Limb (tissue), 2 donors: ENCODE data around the gene TINCR.
"Not testable (repeated sequence)": the region's sequence is repeated elsewhere in the genome, so short reads cannot be mapped to it uniquely, and the experiment has no call there.

Source experiments
- DNase-seq, 2 donors: peaks; one replicate each; pipeline ENCODE4 v3.0.0-alpha.2; 2016; ENCODE audit errors: extremely low spot score in 2 of 2

The TINCR gene

GRCh38 chr19:5559804-5560133 is 8.0 kb downstream of the TINCR start:
- DNase-seq, result no peak

- no peak for DNase-seq
Measured at GRCh38 chr19:5558101-5558621, 9.6 kb downstream of the TINCR start.

GRCh38 chr19:5557691-5558090 is 10.1 kb downstream of the TINCR start:
- no peak for DNase-seq

- no peak for DNase-seq
Measured at GRCh38 chr19:5554828-5555227, 12.9 kb downstream of the TINCR start.

GRCh38 chr19:5553892-5554291 is 13.9 kb downstream of the TINCR start:
- DNase-seq, result no peak

- DNase-seq, result no peak
Measured at GRCh38 chr19:5547881-5548280, 19.9 kb downstream of the TINCR start.

GRCh38 chr19:5545984-5546383 is 21.8 kb downstream of the TINCR start:
- no peak for DNase-seq

GRCh38 chr19:5545051-5545450 is 22.7 kb downstream of the TINCR start:
- no peak for DNase-seq

- DNase-seq, result no peak
Measured at GRCh38 chr19:5542665-5543064, 25.1 kb downstream of the TINCR start.

- no peak for DNase-seq
Measured at GRCh38 chr19:5541456-5541855, 26.3 kb downstream of the TINCR start.

- no peak for DNase-seq
Measured at GRCh38 chr19:5540208-5540607, 27.5 kb downstream of the TINCR start.

- DNase-seq, result no peak
Measured at GRCh38 chr19:5537870-5538269, 29.9 kb downstream of the TINCR start.

GRCh38 chr19:5536982-5537579 is 30.7 kb downstream of the TINCR start:
- DNase-seq, result not testable (repeated sequence)

- DNase-seq, result peak; percentile 45 to 86
Measured at GRCh38 chr19:5536337-5536894, 31.3 kb downstream of the TINCR start.

- no peak for DNase-seq
Measured at GRCh38 chr19:5534787-5535586, 32.8 kb downstream of the TINCR start.

- DNase-seq, result no peak
Measured at GRCh38 chr19:5533257-5533656, 34.5 kb downstream of the TINCR start.

GRCh38 chr19:5530701-5531100 is 37.1 kb downstream of the TINCR start:
- DNase-seq, result no peak

GRCh38 chr19:5526691-5527090 is 41.1 kb downstream of the TINCR start:
- no peak for DNase-seq

- no peak for DNase-seq
Measured at GRCh38 chr19:5524081-5524480, 43.7 kb downstream of the TINCR start.

GRCh38 chr19:5522106-5522505 is 45.6 kb downstream of the TINCR start:
- no peak for DNase-seq

- no peak for DNase-seq
Measured at GRCh38 chr19:5520501-5520900, 47.3 kb downstream of the TINCR start.

- no peak for DNase-seq
Measured at GRCh38 chr19:5519076-5519475, 48.7 kb downstream of the TINCR start.

GRCh38 chr19:5515737-5516136 is 52.0 kb downstream of the TINCR start:
- no peak for DNase-seq
